GM12878 (cell line): ENCODE results near the gene NPEPPS.

Source experiments
- CTCF ChIP-seq, 3 experiments: IDR thresholded peaks in 2 of 3; conservative IDR thresholded peaks in 1 of 3; 2 replicates each; pipeline ENCODE4 v1.5.1; 2011; ENCODE audit warnings: low read depth in 3 of 3, low read length in 3 of 3, mild to moderate bottlenecking in 3 of 3, control low read depth in 2 of 3, moderate library complexity in 2 of 3, inconsistent platforms in 1 of 3, mixed read lengths in 1 of 3; ENCODE audit not compliant: control insufficient read depth in 2 of 3, insufficient read depth in 1 of 3; ENCODE audit errors: extremely low read depth in 1 of 3
- MEF2B ChIP-seq: fragments of 450-650 bp; IDR thresholded peaks from 2 replicates; pipeline ENCODE4 v1.6.1; 2018; ENCODE audit warnings: mild to moderate bottlenecking, moderate library complexity; ENCODE audit not compliant: partially characterized antibody, poor library complexity, severe bottlenecking
- REST ChIP-seq: IDR thresholded peaks from 2 replicates; pipeline ENCODE4 v1.6.1; 2012; ENCODE audit warnings: mild to moderate bottlenecking, low read depth, low read length
- YBX1 ChIP-seq: fragments of 450-650 bp; IDR thresholded peaks from 2 replicates; pipeline ENCODE4 v1.6.1; 2016; ENCODE audit warnings: antibody characterized with exemption
- ZNF24 ChIP-seq: fragments of 450-650 bp; IDR thresholded peaks from 2 replicates; pipeline ENCODE4 v1.6.1; 2017; ENCODE audit warnings: antibody characterized with exemption, mild to moderate bottlenecking
- ZNF274 ChIP-seq: IDR thresholded peaks from one replicate; pipeline ENCODE4 v1.8.0; 2011; ENCODE audit not compliant: insufficient read length, insufficient read depth

GRCh38 chr17:47620503-47621245, 89.8 kb downstream of the NPEPPS start:
- TF ChIP-seq CTCF (IDR thresholded peaks at IDR 0.05 in 2 of 3, conservative IDR thresholded peaks at IDR 0.05 in 1 of 3; ENCODE audit: control insufficient read depth in 2 of 3, extremely low read depth in 1 of 3, insufficient read depth in 1 of 3, low read depth in 3 of 3, low read length in 3 of 3) (no peak), ZNF274 (no peak), YBX1 (no peak), REST (no peak), ZNF24 (no peak), MEF2B (no peak)
